Measurements from ENCODE around the gene LRFN4.

The LRFN4 gene

GRCh38 chr11:66880496-66881450, 23.9 kb downstream of the LRFN4 start:
- TF ChIP-seq CTCF (conservative IDR thresholded peaks at IDR 0.05; ENCODE audit: low read depth, low read length), result no peak
- H3K4me3 ChIP-seq (ENCODE audit: low read length), result no peak overlapping the region
- no peak for DNase-seq (ENCODE audit: low read depth)

- H3K4me3 ChIP-seq (ENCODE audit: low read length), result no peak overlapping the region
- no peak for TF ChIP-seq CTCF (conservative IDR thresholded peaks at IDR 0.05; ENCODE audit: low read depth, low read length)
- DNase-seq (ENCODE audit: low read depth), result no peak
These were observed 24.6 kb downstream of the LRFN4 start for GRCh38 chr11:66881451-66881835.

- TF ChIP-seq CTCF (conservative IDR thresholded peaks at IDR 0.05; ENCODE audit: low read depth, low read length), result no peak
- no peak overlapping the region for H3K4me3 ChIP-seq (ENCODE audit: low read length)
- DNase-seq (ENCODE audit: low read depth), result no peak
These were observed 25.1 kb downstream of the LRFN4 start for GRCh38 chr11:66881927-66882452.

GRCh38 chr11:66882561-66883015, 25.7 kb downstream of the LRFN4 start:
- DNase-seq (ENCODE audit: low read depth), result no peak
- H3K4me3 ChIP-seq (ENCODE audit: low read length), result no peak overlapping the region
- TF ChIP-seq CTCF (conservative IDR thresholded peaks at IDR 0.05; ENCODE audit: low read depth, low read length), result no peak

- DNase-seq (ENCODE audit: low read depth), result no peak
- peak; percentile 79 for TF ChIP-seq CTCF (conservative IDR thresholded peaks at IDR 0.05; ENCODE audit: low read depth, low read length)
- H3K4me3 ChIP-seq (ENCODE audit: low read length), result no peak overlapping the region
These were observed 26.4 kb downstream of the LRFN4 start for GRCh38 chr11:66883016-66883965.

GRCh38 chr11:66884443-66884842, 27.6 kb downstream of the LRFN4 start:
- no peak overlapping the region for H3K4me3 ChIP-seq (ENCODE audit: low read length)
- no peak for DNase-seq (ENCODE audit: low read depth)
- no peak for TF ChIP-seq CTCF (conservative IDR thresholded peaks at IDR 0.05; ENCODE audit: low read depth, low read length)
